Measurements from ENCODE around the gene CACNA1A.

Gene CACNA1A

GRCh38 chr19:13301627-13302334 lies 204.5 kb downstream of the CACNA1A start:
- no peak for DNase-seq

- no peak for DNase-seq
Measured at GRCh38 chr19:13300421-13301030, 205.8 kb downstream of the CACNA1A start.

- no peak for DNase-seq
Measured at GRCh38 chr19:13299838-13300237, 206.4 kb downstream of the CACNA1A start.

DNA sequence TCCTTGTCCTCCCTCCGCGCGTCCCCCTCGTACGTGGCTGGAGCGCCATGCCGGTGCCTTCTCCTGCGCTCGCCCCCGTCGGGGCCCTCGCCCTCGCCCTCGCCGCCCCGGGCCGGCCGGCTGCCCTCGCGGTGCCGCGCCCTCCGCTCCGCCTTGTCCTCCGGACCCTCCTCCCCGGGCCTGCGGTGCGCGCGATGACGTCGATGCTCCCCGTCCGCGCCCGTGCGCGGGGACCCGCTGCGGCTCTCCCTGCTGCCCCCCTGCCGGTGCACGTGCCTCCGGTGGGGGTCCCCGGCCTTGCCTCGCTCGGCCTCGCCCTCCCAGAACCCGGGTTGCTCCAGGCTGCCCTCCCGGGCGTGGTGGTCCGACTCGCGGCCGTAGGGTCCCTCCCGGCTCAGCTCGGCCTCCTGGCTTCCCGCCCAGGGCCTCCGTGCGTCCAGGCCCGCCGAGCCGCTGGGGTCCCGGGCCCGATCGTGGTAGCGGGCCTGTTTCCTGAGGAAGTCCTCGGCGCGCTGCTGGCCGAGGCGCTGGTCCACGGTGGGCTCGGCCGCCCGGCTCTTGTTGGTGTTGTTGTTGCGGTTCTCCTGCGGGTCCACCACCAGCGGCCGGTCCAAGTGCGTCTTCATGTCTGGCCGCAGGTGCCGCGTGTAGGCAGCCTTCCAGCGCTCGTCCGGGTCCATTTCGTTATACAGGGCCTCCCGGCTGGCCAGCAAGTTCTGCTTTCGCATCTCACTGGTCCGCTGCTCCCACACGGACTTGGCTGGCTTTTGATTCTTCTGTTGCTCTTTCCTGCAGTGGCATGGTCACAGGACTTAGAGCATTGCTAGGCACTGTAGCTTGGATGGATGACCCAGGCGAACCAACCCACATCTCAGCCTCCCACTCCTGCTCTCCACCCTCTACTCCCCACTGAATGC lies 207.5 kb downstream of the CACNA1A start:
- no peak for DNase-seq

GRCh38 chr19:13297023-13297422 lies 209.3 kb downstream of the CACNA1A start:
- no peak for DNase-seq

GRCh38 chr19:13294812-13295567 lies 211.3 kb downstream of the CACNA1A start:
- DNase-seq, result no peak

DNA sequence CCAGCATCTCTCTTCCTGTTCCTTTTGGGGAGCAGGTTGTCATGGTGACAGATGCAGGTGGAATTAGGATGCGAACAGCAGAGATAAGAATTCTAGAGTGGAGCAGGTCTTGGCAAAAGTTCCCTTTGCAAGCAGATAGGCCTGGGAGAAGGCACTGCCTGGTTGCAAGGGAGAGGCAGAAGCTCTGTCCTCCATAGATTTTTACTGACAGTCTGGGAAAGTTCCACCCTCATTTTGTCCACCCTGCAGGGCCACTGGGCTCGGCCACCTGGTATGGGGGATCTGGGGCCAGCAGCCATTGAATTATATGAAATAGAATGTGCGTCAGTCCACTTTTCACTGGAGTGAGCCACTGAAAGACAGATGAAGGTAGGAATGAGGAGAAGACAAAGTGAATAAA lies 214.4 kb downstream of the CACNA1A start:
- DNase-seq, result no peak

- DNase-seq, result no peak
Measured at GRCh38 chr19:13290741-13291140, 215.5 kb downstream of the CACNA1A start.

- no peak for DNase-seq
Measured at GRCh38 chr19:13289295-13289694, 217.0 kb downstream of the CACNA1A start.

DNA sequence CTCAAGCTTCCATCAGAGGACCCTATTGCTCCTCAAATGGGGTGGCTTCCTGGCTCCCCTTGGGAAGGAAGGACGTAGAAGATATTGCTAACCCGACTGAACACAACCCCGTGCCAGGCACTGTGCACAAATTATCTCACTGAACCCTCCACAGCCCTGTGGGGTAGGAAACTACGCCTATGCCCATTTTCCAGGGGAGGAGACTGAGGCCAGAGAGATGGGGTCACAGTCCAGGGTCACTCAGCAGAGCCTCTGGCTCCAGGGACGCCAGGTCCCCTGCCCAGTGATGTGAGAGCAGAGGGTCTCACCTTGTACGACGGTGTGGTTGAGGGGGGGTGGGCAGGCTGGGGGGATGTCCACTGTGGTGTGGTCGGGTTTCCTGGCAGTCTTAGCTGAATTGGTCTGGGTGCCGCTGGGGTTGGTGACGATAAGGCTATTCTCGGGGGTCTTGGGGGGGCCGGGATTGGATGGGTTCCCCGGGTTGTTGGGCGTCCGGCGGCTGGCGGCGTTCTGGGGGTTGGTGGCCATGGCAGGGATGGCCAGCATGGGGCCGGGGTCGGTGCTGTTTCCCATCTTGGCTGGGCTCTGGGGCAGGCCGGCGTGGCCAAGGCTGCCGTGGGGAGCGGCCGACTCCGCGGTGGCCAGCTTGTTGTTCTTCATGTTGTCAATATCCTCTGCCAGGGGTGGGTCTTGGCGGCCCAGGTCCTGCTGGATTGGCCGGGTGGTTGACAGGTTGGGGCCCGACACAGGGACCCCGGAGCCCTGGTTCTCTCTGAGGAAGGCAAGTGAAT lies 219.9 kb downstream of the CACNA1A start:
- DNase-seq, result no peak

DNA sequence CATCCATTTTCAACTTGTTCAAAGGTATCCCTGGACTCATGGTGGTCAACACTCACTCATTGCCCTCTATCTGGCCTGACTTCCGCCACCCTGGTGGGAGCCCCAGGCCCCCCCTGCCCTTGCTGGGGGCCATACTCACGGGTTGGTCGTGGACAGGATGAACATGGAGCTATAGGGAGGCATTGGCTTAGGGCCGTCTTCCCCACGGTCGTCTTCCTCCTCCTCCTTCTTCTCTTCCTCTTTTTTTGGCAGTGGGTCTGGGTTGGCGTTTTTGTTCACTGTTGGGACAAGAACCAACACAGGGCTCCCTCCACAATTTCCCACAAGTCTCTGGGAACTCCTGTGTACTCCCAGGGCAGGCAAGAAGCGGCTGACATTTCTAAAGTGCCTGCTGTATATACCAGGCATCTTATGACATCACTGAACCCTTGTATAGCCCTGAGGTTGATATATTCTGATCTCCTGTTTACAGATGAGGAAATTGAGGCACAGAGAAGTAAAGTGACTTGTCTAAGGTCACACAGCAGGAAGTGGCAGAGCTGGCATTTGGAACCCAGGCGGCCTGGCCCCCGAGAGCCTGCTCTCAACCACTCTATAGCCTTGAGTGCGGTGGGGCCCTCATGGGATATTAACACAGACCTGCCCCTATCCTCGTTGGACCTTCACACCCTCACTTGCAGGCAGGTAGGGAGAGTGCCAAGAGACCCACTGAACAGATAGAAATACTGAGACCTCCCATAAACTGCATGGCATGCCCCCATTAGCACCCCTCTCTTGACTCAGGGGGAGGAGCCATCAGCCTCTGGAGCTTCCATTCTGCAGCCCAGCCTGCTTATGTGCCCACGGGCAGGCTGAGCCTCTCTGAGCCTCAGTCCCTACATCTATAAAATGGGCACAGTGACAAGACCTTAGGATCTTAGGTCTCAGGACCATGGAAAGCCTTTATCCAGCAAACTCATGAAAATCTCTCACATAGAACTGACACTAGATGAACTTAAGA lies 221.1 kb downstream of the CACNA1A start:
- no peak for DNase-seq

DNA sequence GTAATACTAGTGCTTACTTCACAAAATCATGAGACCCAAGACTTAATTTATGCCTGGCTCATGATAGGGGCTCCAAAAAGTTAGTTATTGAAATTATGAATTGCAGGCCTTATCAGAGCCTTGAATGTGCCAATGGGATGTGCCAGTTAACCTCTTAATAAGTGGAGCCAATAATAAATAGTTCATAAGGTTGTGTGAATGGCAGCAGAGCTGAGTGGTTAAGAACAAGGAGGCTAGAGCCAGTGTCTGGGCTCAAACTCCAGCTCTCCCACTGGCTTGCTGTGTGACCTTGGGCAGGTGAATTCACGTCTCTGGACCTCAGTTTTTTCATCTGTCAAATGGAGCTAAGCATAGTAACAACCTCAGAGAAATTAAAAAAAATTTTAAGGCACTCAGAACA lies 222.4 kb downstream of the CACNA1A start:
- DNase-seq, result no peak

GRCh38 chr19:13282486-13283065 lies 223.7 kb downstream of the CACNA1A start:
- no peak for DNase-seq

DNA sequence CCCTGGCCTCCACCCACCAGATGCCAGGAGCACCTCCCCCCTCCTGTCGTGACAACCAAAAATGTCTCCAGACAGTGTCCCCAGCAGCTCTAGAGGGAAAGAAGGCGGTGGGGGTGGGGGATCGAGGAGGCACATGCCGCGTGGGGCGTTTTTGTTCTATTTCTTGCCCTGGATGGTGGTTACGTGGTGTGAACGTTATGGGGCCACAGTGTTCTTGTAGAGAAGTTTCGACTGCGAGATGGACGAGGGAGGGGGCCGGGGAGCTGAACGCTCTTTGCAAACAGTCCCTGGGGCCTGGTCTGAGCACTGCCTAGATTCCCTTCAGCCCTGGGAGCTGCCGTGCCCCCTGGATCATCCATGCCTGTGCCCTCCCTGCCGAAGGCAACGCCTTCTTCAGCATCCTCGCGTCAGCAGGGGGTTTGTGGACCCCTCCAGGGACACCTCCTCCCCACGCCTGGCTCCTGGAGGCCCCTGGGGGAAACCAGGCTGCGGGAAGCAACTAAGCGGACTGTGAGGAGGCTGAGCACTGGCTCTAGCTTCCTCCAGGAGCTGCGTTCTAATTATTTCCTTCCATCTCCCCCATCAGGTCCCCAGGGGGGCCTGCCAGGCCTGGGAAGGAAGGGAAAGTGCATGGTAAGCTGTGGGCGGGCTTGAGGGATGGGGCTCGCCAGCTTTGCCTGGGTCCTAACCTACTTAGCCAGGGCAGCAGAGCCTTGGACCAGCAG lies 224.6 kb downstream of the CACNA1A start:
- no peak for DNase-seq

GRCh38 chr19:13277104-13277809 lies 229.0 kb downstream of the CACNA1A start:
- DNase-seq, result peak; percentile 28

DNA sequence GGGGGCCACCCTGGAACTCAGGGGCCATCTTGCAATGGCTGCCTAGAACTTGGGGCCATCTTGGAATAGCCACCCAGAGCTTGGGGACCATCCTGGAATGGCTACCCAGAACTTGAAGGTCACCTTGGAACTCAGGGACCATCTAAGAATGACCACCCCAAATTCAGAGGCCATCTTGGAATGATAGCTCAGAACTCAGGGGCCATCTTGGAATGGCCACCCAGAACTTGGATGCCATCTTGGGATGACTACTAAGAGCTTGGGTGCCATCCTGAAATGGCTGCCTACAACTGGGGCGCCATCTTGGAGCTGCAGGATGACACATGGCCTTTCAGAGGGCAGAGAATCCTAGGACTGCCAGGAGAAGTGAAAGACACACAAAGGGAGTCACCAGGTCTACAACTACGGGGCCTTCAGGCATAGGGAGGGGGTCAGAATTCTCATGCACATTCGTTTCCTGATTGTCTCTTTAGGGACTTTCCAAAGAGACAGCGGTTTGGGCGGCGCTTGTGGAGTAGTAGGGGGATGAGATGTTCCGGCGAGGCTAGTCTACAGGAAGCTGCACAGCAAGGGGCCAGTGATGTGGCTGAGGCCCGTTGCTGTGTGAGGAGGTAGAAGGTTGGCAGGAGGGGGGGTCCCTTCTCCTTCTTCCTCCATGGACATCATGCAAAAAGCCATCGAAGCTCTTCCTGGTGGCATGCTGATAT lies 231.1 kb downstream of the CACNA1A start:
- DNase-seq, result no peak

DNA sequence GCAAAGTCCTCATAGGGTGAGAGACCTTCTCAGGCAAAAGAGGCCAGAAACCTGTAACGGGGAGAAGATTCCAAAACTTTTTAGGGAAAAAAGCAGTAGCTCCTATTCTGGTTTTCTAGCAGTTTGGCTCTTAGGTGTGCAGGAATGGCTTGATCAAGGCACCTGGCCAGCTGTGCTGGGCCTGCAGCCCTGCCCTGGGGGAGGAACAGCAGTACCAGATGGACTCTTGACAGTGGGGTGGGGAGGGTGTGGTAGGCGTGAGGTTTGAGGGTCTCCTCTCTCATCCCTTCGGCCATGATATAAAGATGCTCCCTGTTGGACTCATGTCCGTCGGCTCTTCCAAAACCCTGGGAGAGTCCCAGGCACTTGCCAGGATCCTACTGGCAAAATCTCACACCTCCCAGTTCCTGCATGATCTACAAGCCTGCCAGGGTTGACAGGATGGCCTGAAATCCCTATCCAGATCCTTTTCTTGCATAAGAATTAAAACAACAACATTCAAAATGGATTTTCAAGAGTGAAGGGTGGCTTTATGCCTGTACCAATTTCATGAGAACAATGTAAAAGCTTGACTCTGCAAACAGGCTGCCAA lies 235.7 kb downstream of the CACNA1A start:
- DNase-seq, result no peak

GRCh38 chr19:13269348-13269747 lies 236.9 kb downstream of the CACNA1A start:
- no peak for DNase-seq
